Ovary (tissue), 9 donors: Measurements from ENCODE around the gene CEP112. TPM values are rescaled to one million over a fixed set of nuclear protein-coding genes. Genes with fewer than 3 reads are reported as not detected.

ENCODE experiments used
- DNase-seq, 5 donors: peaks; one replicate each; pipeline ENCODE4 v3.0.0-alpha.2; 2019 to 2020
- H3K27ac ChIP-seq, 2 donors: fragments of 200-600 bp; one replicate each; pipeline versions ENCODE4 v1.5.1 to v1.8.0; 2019 to 2022
- H3K27me3 ChIP-seq: fragments of 200-600 bp; one replicate; pipeline ENCODE4 v1.8.0; 2022
- H3K36me3 ChIP-seq: fragments of 200-600 bp; sonication (generic); one replicate; pipeline ENCODE4 v1.5.1; 2019
- H3K4me1 ChIP-seq: one replicate; pipeline ENCODE4 v1.8.1; 2013; ENCODE audit warnings: mild to moderate bottlenecking, moderate library complexity; ENCODE audit not compliant: insufficient read depth
- H3K4me3 ChIP-seq: fragments of 200-600 bp; sonication (generic); one replicate; pipeline ENCODE4 v1.5.1; 2017
- H3K9me3 ChIP-seq, 2 donors: fragments of 200-600 bp in 1 of 2; sonication (generic) in 1 of 2; one replicate each; pipeline versions ENCODE4 v1.5.1 to v1.8.1; 2013 to 2019; ENCODE audit warnings: mild to moderate bottlenecking in 1 of 2, moderate library complexity in 1 of 2
- CTCF ChIP-seq, 3 donors: fragments of 450-650 bp in 2 of 3; fragments of 200-600 bp in 1 of 3; IDR thresholded peaks; one replicate each; pipeline versions ENCODE4 v1.5.1 to v1.8.0; 2016 to 2022; ENCODE audit warnings: antibody characterized with exemption in 3 of 3, mild to moderate bottlenecking in 1 of 3
- EP300 ChIP-seq: sonication (generic); formaldehyde crosslinking; IDR thresholded peaks from one replicate; pipeline ENCODE4 v1.6.1; 2017; ENCODE audit warnings: antibody characterized with exemption
- POLR2A ChIP-seq: fragments of 450-650 bp; IDR thresholded peaks from one replicate; pipeline ENCODE4 v1.6.1; 2017; ENCODE audit warnings: antibody characterized with exemption, mild to moderate bottlenecking, moderate library complexity
- WGBS, 3 donors: extraction: QIAGEN DNeasy Blood & Tissue Kit in 1 of 3; methylation state at CpG; one replicate each; pipeline versions ENCODE4 v1.1.5 to v1.1.7; 2013 to 2017; 5-methylcytosine and 5-hydroxymethylcytosine counted together
- intact Hi-C, 4 donors: fragments of 100-400 bp; cut with DNase I; formaldehyde crosslinking; loops; one replicate each; pipeline versions ENCODE4 v1.11.0 to v1.15.1; 2022 to 2023
- polyA plus RNA-seq, 2 donors: library from polyadenylated mRNA; stranded (reverse); fragments of 200-250 nt in 1 of 2; fragments of 350-450 nt in 1 of 2; fragmentation: Illumina TruSeq in 1 of 2; extraction: RNeasy Lipid Tissue Mini Kit (QIAGEN cat#74804) in 1 of 2; gene quantifications; one replicate each; pipeline ENCODE4 v1.2.3, GENCODE V29; 2013 to 2014
- total RNA-seq, 7 donors: library from RNA; depleted of rRNA in 2 of 7; stranded (reverse); fragments of >200 nt in 2 of 7; fragmentation: NEBNext Ultra II Directional in 3 of 7; extraction: Animal tissue kit (Norgen Biotek cat#: 25700) in 3 of 7; gene quantifications; one replicate each; pipeline versions ENCODE4 v1.1.0 to v1.2.4, GENCODE V29; 2016 to 2023
- donor health status: DM: no; HTN: no; CAD: no; lungs with moderate emphysema.
- donor health status: DM: no; HTN: no; CAD: no.
- donor health status: Bipolar disorder and iron deficiency.
- donor health status: DM: yes; HTN: yes; CAD: no.
- donor health status: DM: no; HTN: no; CAD: no.
- donor health status: DM: yes; HTN: yes; CAD: no.

The CEP112 gene
- total and polyA plus RNA-seq, 9 donors, result 9.3 to 25.5 (median 16.9) TPM

- H3K27ac ChIP-seq, result no peak overlapping the region
- 87 to 91% (median 90%) methylated on average over 9 of the region's 9 CpGs for WGBS, 3 donors
- intact Hi-C loops, result no loop called here
- no peak overlapping the region for H3K4me3 ChIP-seq
- DNase-seq, result no peak
- H3K9me3 ChIP-seq, result no peaks in the 10 kb centered on the region
- no peaks in the 10 kb centered on the region for H3K36me3 ChIP-seq
- no peaks in the 10 kb centered on the region for H3K27me3 ChIP-seq
- no peaks in the 10 kb centered on the region for H3K4me1 ChIP-seq
- TF ChIP-seq POLR2A, result no peak
- no peak for TF ChIP-seq CTCF (IDR thresholded peaks at IDR 0.05)
- no peak for TF ChIP-seq EP300
Measured at GRCh38 chr17:66211047-66211810, 19.3 kb upstream of the CEP112 start.

GRCh38 chr17:66210208-66210574 lies 18.3 kb upstream of the CEP112 start:
- intact Hi-C loops, result no loop called here
- H3K27me3 ChIP-seq, result no peaks in the 10 kb centered on the region
- TF ChIP-seq CTCF (IDR thresholded peaks at IDR 0.05) (no peak), EP300 (no peak), POLR2A (no peak)
- no peaks in the 10 kb centered on the region for H3K36me3 ChIP-seq
- H3K4me3 ChIP-seq, result no peak overlapping the region
- no peak overlapping the region for H3K27ac ChIP-seq
- H3K4me1 ChIP-seq, result no peaks in the 10 kb centered on the region
- no peak for DNase-seq
- no peaks in the 10 kb centered on the region for H3K9me3 ChIP-seq
- 77 to 88% (median 87%) methylated on average over 2 of the region's 2 CpGs for WGBS, 3 donors

- Histone ChIP-seq H3K4me3 (no peak overlapping the region), H3K36me3 (no peaks in the 10 kb centered on the region), H3K4me1 (no peaks in the 10 kb centered on the region), H3K9me3 (no peaks in the 10 kb centered on the region), H3K27me3 (no peaks in the 10 kb centered on the region), H3K27ac (no peak overlapping the region)
- no peak for DNase-seq
- intact Hi-C loops, result no loop called here
- TF ChIP-seq EP300 (no peak), CTCF (IDR thresholded peaks at IDR 0.05) (no peak), POLR2A (no peak)
Measured at GRCh38 chr17:66207936-66208335, 16.0 kb upstream of the CEP112 start.

- WGBS, 3 donors, result 73 to 85% (median 79%) methylated on average over 8 of the region's 8 CpGs
- DNase-seq, result no peak
- no peak overlapping the region for H3K27ac ChIP-seq
- H3K27me3 ChIP-seq, result no peaks in the 10 kb centered on the region
- intact Hi-C loops, result no loop called here
- TF ChIP-seq POLR2A (no peak), CTCF (IDR thresholded peaks at IDR 0.05) (no peak), EP300 (no peak)
- H3K4me1 ChIP-seq, result no peaks in the 10 kb centered on the region
- H3K36me3 ChIP-seq, result no peaks in the 10 kb centered on the region
- H3K9me3 ChIP-seq, result no peaks in the 10 kb centered on the region
- no peak overlapping the region for H3K4me3 ChIP-seq
Measured at GRCh38 chr17:66203274-66204015, 11.5 kb upstream of the CEP112 start.
